Right atrium auricular region (tissue), 2 donors: Measurements from ENCODE around the gene ENTREP1. TPM values are rescaled to one million over a fixed set of nuclear protein-coding genes. Genes with fewer than 3 reads are reported as not detected.

Experiments
- DNase-seq: peaks from one replicate; pipeline ENCODE4 v3.0.0-alpha.2; 2019; ENCODE audit warnings: low spot score
- H3K27ac ChIP-seq, 2 donors: fragments of 200-600 bp; sonication (generic); 1 replicate in 1 of 2; 2 replicates in 1 of 2; pipeline ENCODE4 v1.5.1; 2016 to 2019
- H3K27me3 ChIP-seq, 2 donors: fragments of 200-600 bp; sonication (generic); one replicate each; pipeline versions ENCODE4 v1.5.1 to v1.6.0; 2017 to 2019
- H3K36me3 ChIP-seq: fragments of 200-600 bp; sonication (generic); one replicate; pipeline ENCODE4 v1.5.1; 2016
- H3K4me1 ChIP-seq, 2 donors: fragments of 200-600 bp; sonication (generic); one replicate each; pipeline versions ENCODE4 v1.5.1 to v1.6.0; 2017 to 2019
- H3K4me3 ChIP-seq, 2 donors: fragments of 200-600 bp; sonication (generic); 1 replicate in 1 of 2; 2 replicates in 1 of 2; pipeline ENCODE4 v1.5.1; 2017 to 2019; ENCODE audit warnings: mild to moderate bottlenecking in 1 of 2, moderate library complexity in 1 of 2
- H3K9me3 ChIP-seq, 2 donors: fragments of 200-600 bp; sonication (generic); one replicate each; pipeline ENCODE4 v1.5.1; 2019
- CTCF ChIP-seq, 2 donors: fragments of 200-600 bp; sonication (generic); IDR thresholded peaks; one replicate each; pipeline ENCODE4 v1.5.1; 2019; ENCODE audit warnings: antibody characterized with exemption in 2 of 2
- total RNA-seq, 2 donors: library from RNA; depleted of rRNA; stranded (reverse); fragments of >200 nt; gene quantifications; one replicate each; pipeline ENCODE4 v1.1.0, GENCODE V29; 2016

ENTREP1 gene
- total RNA-seq, 2 donors from 2014 or later: 12.1 to 16.2 TPM

GRCh38 chr9:69333716-69334115, 8.7 kb downstream of the ENTREP1 start:
- Histone ChIP-seq H3K9me3 (no peaks in the 10 kb centered on the region), H3K4me1 (no peaks in the 10 kb centered on the region), H3K27ac (no peak overlapping the region), H3K27me3 (no peaks in the 10 kb centered on the region), H3K36me3 (no peaks in the 10 kb centered on the region), H3K4me3 (no peak overlapping the region)
- TF ChIP-seq CTCF (IDR thresholded peaks at IDR 0.05): no peak
- DNase-seq: no peak

- Histone ChIP-seq H3K4me1 (peaks cover 0 to 2% of the 10 kb centered on the region in 2 donors), H3K27me3 (no peaks in the 10 kb centered on the region), H3K27ac (no peak overlapping the region), H3K9me3 (no peaks in the 10 kb centered on the region), H3K36me3 (no peaks in the 10 kb centered on the region), H3K4me3 (no peak overlapping the region)
- no peak for DNase-seq
- no peak for TF ChIP-seq CTCF (IDR thresholded peaks at IDR 0.05)
These were observed 9.3 kb downstream of the ENTREP1 start for GRCh38 chr9:69334317-69334716.

GRCh38 chr9:69339620-69340019, 14.6 kb downstream of the ENTREP1 start:
- H3K4me1 ChIP-seq: peaks cover 0 to 10% of the 10 kb centered on the region in 2 donors
- no peaks in the 10 kb centered on the region for H3K36me3 ChIP-seq
- no peak for TF ChIP-seq CTCF (IDR thresholded peaks at IDR 0.05)
- no peaks in the 10 kb centered on the region for H3K9me3 ChIP-seq
- no peaks in the 10 kb centered on the region for H3K27me3 ChIP-seq
- no peak overlapping the region for H3K4me3 ChIP-seq
- no peak for DNase-seq
- peak overlapping the region in 1 of 2 donors; percentile 52 for H3K27ac ChIP-seq

GRCh38 chr9:69340631-69341030, 15.6 kb downstream of the ENTREP1 start:
- Histone ChIP-seq H3K4me3 (no peak overlapping the region), H3K9me3 (no peaks in the 10 kb centered on the region), H3K27me3 (no peaks in the 10 kb centered on the region), H3K4me1 (peaks cover 0 to 10% of the 10 kb centered on the region in 2 donors), H3K36me3 (no peaks in the 10 kb centered on the region), H3K27ac (no peak overlapping the region)
- no peak for DNase-seq
- TF ChIP-seq CTCF (IDR thresholded peaks at IDR 0.05): no peak

- H3K27ac ChIP-seq: no peak overlapping the region
These were observed 17.8 kb downstream of the ENTREP1 start for GRCh38 chr9:69342769-69343168.

More at GRCh38 chr9:69342769-69343168, 17.8 kb downstream of the ENTREP1 start:
- H3K9me3 ChIP-seq: no peaks in the 10 kb centered on the region
- TF ChIP-seq CTCF (IDR thresholded peaks at IDR 0.05): no peak
- H3K4me1 ChIP-seq: peaks cover 0 to 14% of the 10 kb centered on the region in 2 donors
- H3K27me3 ChIP-seq: no peaks in the 10 kb centered on the region
- no peak for DNase-seq
- no peaks in the 10 kb centered on the region for H3K36me3 ChIP-seq
- no peak overlapping the region for H3K4me3 ChIP-seq
